PC-9 (cell line): ENCODE measurements around the gene CLDND2. TPM values are rescaled to one million over a fixed set of nuclear protein-coding genes. Genes with fewer than 3 reads are reported as not detected.
A peak's percentile ranks its signal among the peaks of the same experiment; 100 is the strongest.

ENCODE experiments used
- BruUV-seq: library from RNA; stranded (reverse); fragments of 400-500 nt; replicated peaks from 2 replicates; lab custom pipeline; 2021; lab: Mats Ljungman, UMichigan
- CTCF ChIA-PET: fragments of 300-600 bp; sonication (Branson Sonifier 250); formaldehyde crosslinking; loops from one replicate; lab custom pipeline; 2022; ENCODE audit warnings: antibody characterized with exemption; lab: Charles Lee
- POLR2A ChIA-PET: fragments of 300-600 bp; sonication (Branson Sonifier 250); formaldehyde crosslinking; loops from one replicate; lab custom pipeline; 2022; ENCODE audit warnings: antibody characterized with exemption; ENCODE audit not compliant: unreplicated experiment; lab: Charles Lee
- DNase-seq, 2 experiments: peaks; one replicate each; pipeline versions ENCODE4 v3.0.0 to v3.0.0-alpha.2; 2015 to 2022; ENCODE audit warnings: mixed read lengths in 1 of 2
- H2AFZ ChIP-seq: fragments of 200-600 bp; sonication (generic); 2 replicates; pipeline ENCODE4 v1.8.1; 2017; ENCODE audit warnings: antibody characterized with exemption
- H3F3A ChIP-seq: fragments of 200-600 bp; sonication (generic); 2 replicates; pipeline ENCODE4 v1.8.1; 2017; ENCODE audit warnings: antibody characterized with exemption, mild to moderate bottlenecking, low read depth; ENCODE audit not compliant: insufficient read depth
- H3K27ac ChIP-seq: fragments of 200-600 bp; sonication (generic); 2 replicates; pipeline ENCODE4 v1.6.1; 2016; ENCODE audit warnings: mixed run types
- H3K27me3 ChIP-seq: fragments of 200-600 bp; sonication (generic); 2 replicates; pipeline ENCODE4 v1.6.1; 2016; ENCODE audit warnings: low read depth, mixed run types; ENCODE audit not compliant: insufficient read depth
- H3K36me3 ChIP-seq: fragments of 200-600 bp; sonication (generic); 2 replicates; pipeline ENCODE4 v1.6.1; 2016; ENCODE audit warnings: low read depth, mixed run types
- H3K4me1 ChIP-seq: fragments of 200-600 bp; sonication (generic); replicated peaks from 2 replicates; pipeline ENCODE4 v1.6.1; 2016; ENCODE audit warnings: mixed run types; ENCODE audit not compliant: insufficient read depth
- H3K4me2 ChIP-seq: fragments of 200-600 bp; sonication (generic); 2 replicates; pipeline ENCODE4 v1.6.1; 2017; ENCODE audit warnings: mixed run types
- H3K4me3 ChIP-seq: fragments of 200-600 bp; sonication (generic); 2 replicates; pipeline ENCODE4 v1.6.1; 2016; ENCODE audit warnings: mixed run types
- H3K79me2 ChIP-seq: fragments of 200-600 bp; sonication (generic); 2 replicates; pipeline ENCODE4 v1.6.1; 2017; ENCODE audit warnings: low read depth, mixed run types
- H3K9me2 ChIP-seq: fragments of 200-600 bp; sonication (generic); 2 replicates; pipeline ENCODE4 v1.8.1; 2017; ENCODE audit warnings: mild to moderate bottlenecking; ENCODE audit not compliant: insufficient read depth
- H3K9me3 ChIP-seq: fragments of 200-600 bp; sonication (generic); 2 replicates; pipeline ENCODE4 v1.8.1; 2016; ENCODE audit warnings: low read depth; ENCODE audit not compliant: insufficient read depth
- H4K20me1 ChIP-seq: fragments of 200-600 bp; sonication (generic); 2 replicates; pipeline ENCODE4 v1.8.1; 2017; ENCODE audit not compliant: insufficient read depth
- CTCF ChIP-seq: fragments of 200-600 bp; sonication (generic); conservative IDR thresholded peaks from 2 replicates; pipeline ENCODE4 v1.6.1; 2017; ENCODE audit warnings: mixed run types, antibody characterized with exemption, mild to moderate bottlenecking, moderate library complexity
- EZH2 ChIP-seq: fragments of 200-600 bp; sonication (generic); IDR thresholded peaks from 2 replicates; pipeline ENCODE4 v1.8.0; 2017; ENCODE audit warnings: antibody characterized with exemption, low read depth
- intact Hi-C: fragments of 100-400 bp; cut with micrococcal nuclease; formaldehyde crosslinking; loops from one replicate; pipeline ENCODE4 v1.10.0; 2022; ENCODE audit not compliant: unreplicated experiment
- total RNA-seq: library from RNA; stranded (reverse); gene quantifications from 2 replicates; pipeline ENCODE4 v1.2.3, GENCODE V29; 2021

The CLDND2 gene
- total RNA-seq, 1 experiment from 2014 or later = 4.5 TPM

GRCh38 chr19:51351266-51351990 lies 17.4 kb downstream of the CLDND2 start:
- POLR2A ChIA-PET = no interaction called here
- peak overlapping the region; percentile 58 for H3K27ac ChIP-seq
- intact Hi-C loops = no loop called here

DNA sequence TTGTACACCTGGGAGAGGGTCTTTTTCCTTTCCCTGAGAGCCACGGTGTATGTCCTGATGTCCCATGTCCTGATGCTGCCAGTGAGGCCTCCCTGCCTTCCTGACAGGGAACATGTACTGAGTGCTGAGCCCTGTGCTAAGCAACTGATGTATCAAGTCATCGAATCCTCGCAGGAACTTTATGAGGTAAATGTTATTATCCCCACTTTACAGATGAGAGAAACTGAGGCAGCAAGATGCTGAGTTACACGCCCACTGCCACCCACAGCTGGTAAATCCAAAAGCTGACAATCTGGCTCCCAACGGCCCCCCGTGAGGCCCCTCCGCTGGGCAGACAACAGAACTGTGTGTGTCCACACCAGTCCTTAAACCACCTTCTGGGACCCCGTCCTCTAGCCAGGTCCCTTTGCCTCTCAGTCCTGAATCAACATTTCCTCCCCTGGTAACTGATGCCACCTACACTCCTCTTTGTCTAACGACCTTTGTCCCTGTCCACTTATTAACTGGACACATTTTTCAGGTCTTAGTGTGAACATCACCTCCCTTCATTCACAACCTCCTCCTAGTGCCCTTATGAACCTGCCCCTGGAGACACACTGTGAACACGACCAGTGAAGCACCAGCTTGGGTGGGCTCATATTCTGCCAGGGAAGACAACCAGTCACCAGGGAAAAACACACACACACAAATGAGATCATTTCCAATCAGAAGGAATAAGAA lies 21.4 kb downstream of the CLDND2 start:
- ChIA-PET POLR2A (no interaction called here), CTCF (no interaction called here)
- Histone ChIP-seq H3K27ac (no peak overlapping the region), H3K9me3 (no peaks in the 10 kb centered on the region), H3F3A (peaks cover 25% of the 10 kb centered on the region), H3K4me3 (no peak overlapping the region), H3K79me2 (no peaks in the 10 kb centered on the region), H3K27me3 (no peaks in the 10 kb centered on the region), H3K4me2 (no peak overlapping the region), H4K20me1 (no peaks in the 10 kb centered on the region; the same call in none of the 2 replicates), H2AFZ (no peak overlapping the region), H3K9me2 (no peaks in the 10 kb centered on the region), H3K36me3 (no peaks in the 10 kb centered on the region), H3K4me1 (peaks cover 11% of the 10 kb centered on the region)
- intact Hi-C loops = no loop called here
- no peak for DNase-seq
- TF ChIP-seq EZH2 = no peak
- TF ChIP-seq CTCF = no peak
- no TSS peak for BruUV-seq

More at GRCh38 chr19:51351266-51351990, 17.4 kb downstream of the CLDND2 start:
- no peak for DNase-seq
- Histone ChIP-seq H3K4me3 (no peak overlapping the region), H3K9me2 (no peaks in the 10 kb centered on the region), H3K9me3 (no peaks in the 10 kb centered on the region), H3K4me1 (peaks cover 8% of the 10 kb centered on the region), H3K36me3 (no peaks in the 10 kb centered on the region), H3F3A (peaks cover 17% of the 10 kb centered on the region), H4K20me1 (no peaks in the 10 kb centered on the region; the same call in none of the 2 replicates), H3K4me2 (no peak overlapping the region), H3K27me3 (no peaks in the 10 kb centered on the region), H2AFZ (no peak overlapping the region), H3K79me2 (no peaks in the 10 kb centered on the region)
- BruUV-seq = no TSS peak
- CTCF ChIA-PET = interaction anchor here (0.6 kb wide), 1 partner anchor 10 kb away, joined by 4 read pairs; the partner anchor contains the start of gene VSIG10L
- no peak for TF ChIP-seq EZH2
- no peak for TF ChIP-seq CTCF

DNA sequence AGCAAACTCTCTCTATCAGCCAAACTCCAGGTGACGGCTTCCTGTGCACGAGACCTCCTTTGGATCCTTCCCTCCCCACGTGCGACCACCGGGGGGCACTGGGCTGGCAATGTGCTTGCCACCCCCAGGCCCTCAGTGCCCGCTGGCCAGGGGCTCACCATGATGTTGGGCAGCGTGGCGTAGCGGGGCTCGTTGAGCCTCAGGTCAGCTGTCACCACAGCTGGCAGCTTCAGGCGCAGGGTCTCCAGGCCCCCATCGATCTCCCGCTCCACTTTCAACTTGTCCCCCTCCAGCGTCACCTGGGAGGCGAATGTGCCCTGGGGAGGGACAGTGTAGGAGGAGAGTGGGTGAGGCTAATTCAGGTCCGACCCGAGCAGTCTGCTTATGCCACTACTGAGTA lies 22.1 kb downstream of the CLDND2 start:
- POLR2A ChIA-PET = no interaction called here
- H3K36me3 ChIP-seq = no peaks in the 10 kb centered on the region

More for the DNA sequence above, 22.1 kb downstream of the CLDND2 start:
- H3F3A ChIP-seq = peaks cover 32% of the 10 kb centered on the region
- H4K20me1 ChIP-seq = no peaks in the 10 kb centered on the region; the same call in none of the 2 replicates
- no peak overlapping the region for H3K27ac ChIP-seq
- peaks cover 18% of the 10 kb centered on the region for H3K4me1 ChIP-seq
- H3K4me3 ChIP-seq = no peak overlapping the region
- no peak overlapping the region for H3K4me2 ChIP-seq
- intact Hi-C loops = no loop called here
- no peaks in the 10 kb centered on the region for H3K27me3 ChIP-seq
- DNase-seq = no peak
- no peaks in the 10 kb centered on the region for H3K9me3 ChIP-seq
- CTCF ChIA-PET = interaction anchor here (0.6 kb wide), 1 partner anchor 76 kb away, joined by 4 read pairs; no protein-coding TSS in a partner anchor
- H3K9me2 ChIP-seq = no peaks in the 10 kb centered on the region
- no peak overlapping the region for H2AFZ ChIP-seq
- TF ChIP-seq CTCF = no peak
- TF ChIP-seq EZH2 = no peak
- no TSS peak for BruUV-seq
- H3K79me2 ChIP-seq = no peaks in the 10 kb centered on the region
